Activated CD8-positive, alpha-beta memory T cell treated with anti-CD3 and anti-CD28 coated beads for 4 hours (primary cell): ENCODE results near the gene EPB41L4A.

ENCODE experiments used
- DNase-seq, 2 donors: peaks; one replicate each; pipeline ENCODE4 v3.0.0-alpha.2; 2020; ENCODE audit warnings: low read depth in 2 of 2

EPB41L4A gene

GRCh38 chr5:112312295-112313275 lies 106.5 kb downstream of the EPB41L4A start:
- no peak for DNase-seq

GRCh38 chr5:112310746-112311145 lies 108.3 kb downstream of the EPB41L4A start:
- no peak for DNase-seq

- no peak for DNase-seq
Measured at GRCh38 chr5:112308608-112309007, 110.5 kb downstream of the EPB41L4A start.

- DNase-seq = no peak
Measured at GRCh38 chr5:112306956-112307355, 112.1 kb downstream of the EPB41L4A start.

- no peak for DNase-seq
Measured at GRCh38 chr5:112304743-112305142, 114.3 kb downstream of the EPB41L4A start.

- no peak for DNase-seq
Measured at GRCh38 chr5:112303685-112304084, 115.4 kb downstream of the EPB41L4A start.

- no peak for DNase-seq
Measured at GRCh38 chr5:112294126-112294525, 125.0 kb downstream of the EPB41L4A start.

GRCh38 chr5:112293587-112293986 lies 125.5 kb downstream of the EPB41L4A start:
- no peak for DNase-seq

- DNase-seq = no peak
Measured at GRCh38 chr5:112290691-112291090, 128.4 kb downstream of the EPB41L4A start.

- no peak for DNase-seq
Measured at GRCh38 chr5:112289465-112289864, 129.6 kb downstream of the EPB41L4A start.

GRCh38 chr5:112283943-112284929 lies 134.8 kb downstream of the EPB41L4A start:
- no peak for DNase-seq

GRCh38 chr5:112283034-112283582 lies 136.0 kb downstream of the EPB41L4A start:
- no peak for DNase-seq

GRCh38 chr5:112279082-112279481 lies 140.0 kb downstream of the EPB41L4A start:
- DNase-seq = no peak

GRCh38 chr5:112276991-112277390 lies 142.1 kb downstream of the EPB41L4A start:
- no peak for DNase-seq

- DNase-seq = no peak
Measured at GRCh38 chr5:112275671-112276070, 143.4 kb downstream of the EPB41L4A start.

GRCh38 chr5:112270299-112271293 lies 148.5 kb downstream of the EPB41L4A start:
- no peak for DNase-seq

- DNase-seq = no peak
Measured at GRCh38 chr5:112267231-112267630, 151.8 kb downstream of the EPB41L4A start.

- DNase-seq = no peak
Measured at GRCh38 chr5:112264666-112265065, 154.4 kb downstream of the EPB41L4A start.

GRCh38 chr5:112264151-112264550 lies 154.9 kb downstream of the EPB41L4A start:
- DNase-seq = no peak

- DNase-seq = no peak
Measured at GRCh38 chr5:112263469-112263868, 155.6 kb downstream of the EPB41L4A start.

GRCh38 chr5:112258571-112258970 lies 160.5 kb downstream of the EPB41L4A start:
- no peak for DNase-seq
